HEK293T (cell line): ENCODE data around the gene AOAH.

Experiments
- CTCF ChIA-PET: fragments of 350-600 bp; formaldehyde crosslinking; extraction: SDS; loops from one replicate; lab custom pipeline; 2021; ENCODE audit warnings: antibody characterized with exemption, inconsistent platforms; lab: Yijun Ruan, JAX
- POLR2A ChIA-PET: fragments of 350-600 bp; formaldehyde crosslinking; extraction: SDS; loops from one replicate; lab custom pipeline; 2020; ENCODE audit warnings: antibody characterized with exemption, inconsistent platforms; lab: Yijun Ruan, JAX
- DNase-seq: peaks from one replicate; pipeline ENCODE4 v3.0.0; 2012; ENCODE audit warnings: mixed read lengths; ENCODE audit errors: extremely low spot score
- ARNT ChIP-seq: fragments of 450-650 bp; IDR thresholded peaks from 2 replicates; pipeline ENCODE4 v1.6.1; 2017; ENCODE audit warnings: mild to moderate bottlenecking
- BHLHE40 ChIP-seq: fragments of 450-650 bp; IDR thresholded peaks from 2 replicates; pipeline ENCODE4 v1.6.1; 2016; ENCODE audit warnings: mild to moderate bottlenecking, moderate library complexity, borderline replicate concordance
- CTBP1 ChIP-seq: fragments of 450-650 bp; IDR thresholded peaks from 2 replicates; pipeline ENCODE4 v1.6.1; 2016; ENCODE audit warnings: borderline replicate concordance
- ELF4 ChIP-seq: fragments of 450-650 bp; IDR thresholded peaks from 2 replicates; pipeline ENCODE4 v1.6.1; 2017; ENCODE audit warnings: antibody characterized with exemption
- FOXA1 ChIP-seq: fragments of 450-650 bp; IDR thresholded peaks from 2 replicates; pipeline ENCODE4 v1.6.1; 2016; ENCODE audit warnings: mild to moderate bottlenecking
- FOXK2 ChIP-seq: fragments of 450-650 bp; IDR thresholded peaks from 2 replicates; pipeline ENCODE4 v1.6.1; 2016; ENCODE audit warnings: mild to moderate bottlenecking
- FOXM1 ChIP-seq: fragments of 450-650 bp; IDR thresholded peaks from 2 replicates; pipeline ENCODE4 v1.6.1; 2017; ENCODE audit warnings: mild to moderate bottlenecking, borderline replicate concordance
- HDGF ChIP-seq: fragments of 450-650 bp; IDR thresholded peaks from 2 replicates; pipeline ENCODE4 v1.6.1; 2017; ENCODE audit warnings: antibody characterized with exemption, borderline replicate concordance
- L3MBTL2 ChIP-seq: fragments of 450-650 bp; conservative IDR thresholded peaks from 2 replicates; pipeline ENCODE4 v1.6.1; 2016; ENCODE audit warnings: mild to moderate bottlenecking
- LEF1 ChIP-seq: fragments of 450-650 bp; IDR thresholded peaks from 2 replicates; pipeline ENCODE4 v1.6.1; 2017; ENCODE audit warnings: mild to moderate bottlenecking, borderline replicate concordance
- NFRKB ChIP-seq: fragments of 450-650 bp; IDR thresholded peaks from 2 replicates; pipeline ENCODE4 v1.6.1; 2016; ENCODE audit warnings: mild to moderate bottlenecking, moderate library complexity
- PKNOX1 ChIP-seq: fragments of 450-650 bp; IDR thresholded peaks from 2 replicates; pipeline ENCODE4 v1.6.1; 2016
- SP1 ChIP-seq: fragments of 450-650 bp; IDR thresholded peaks from 2 replicates; pipeline ENCODE4 v1.6.1; 2017
- SUZ12 ChIP-seq: fragments of 450-650 bp; IDR thresholded peaks from 2 replicates; pipeline ENCODE4 v1.6.1; 2016; ENCODE audit warnings: mild to moderate bottlenecking
- TARDBP ChIP-seq: fragments of 450-650 bp; IDR thresholded peaks from 2 replicates; pipeline ENCODE4 v1.6.1; 2016
- ZNF384 ChIP-seq: fragments of 450-650 bp; IDR thresholded peaks from 2 replicates; pipeline ENCODE4 v1.6.1; 2016

AOAH gene

GRCh38 chr7:36478745-36479144 is 245.5 kb downstream of the AOAH start:
- DNase-seq: no peak
- TF ChIP-seq ELF4 (no peak), ZNF384 (no peak), SUZ12 (no peak), TARDBP (no peak), CTBP1 (no peak), BHLHE40 (no peak), L3MBTL2 (no peak), FOXK2 (no peak), ARNT (no peak), LEF1 (no peak), PKNOX1 (no peak), SP1 (no peak), FOXM1 (no peak), HDGF (no peak)
- ChIA-PET POLR2A (no interaction called here), CTCF (no interaction called here)

GRCh38 chr7:36475381-36475780 is 248.9 kb downstream of the AOAH start:
- TF ChIP-seq CTBP1: no peak
- no peak for TF ChIP-seq ARNT
- no peak for TF ChIP-seq BHLHE40
- TF ChIP-seq NFRKB: no peak
- no peak for TF ChIP-seq PKNOX1
- TF ChIP-seq HDGF: no peak
- TF ChIP-seq FOXK2: no peak
- TF ChIP-seq LEF1: no peak
- ChIA-PET CTCF (interaction anchor here (3.7 kb wide), 1 partner anchor 707 kb away, joined by 14 read pairs; no protein-coding TSS in a partner anchor), POLR2A (no interaction called here)
- DNase-seq: no peak

DNA sequence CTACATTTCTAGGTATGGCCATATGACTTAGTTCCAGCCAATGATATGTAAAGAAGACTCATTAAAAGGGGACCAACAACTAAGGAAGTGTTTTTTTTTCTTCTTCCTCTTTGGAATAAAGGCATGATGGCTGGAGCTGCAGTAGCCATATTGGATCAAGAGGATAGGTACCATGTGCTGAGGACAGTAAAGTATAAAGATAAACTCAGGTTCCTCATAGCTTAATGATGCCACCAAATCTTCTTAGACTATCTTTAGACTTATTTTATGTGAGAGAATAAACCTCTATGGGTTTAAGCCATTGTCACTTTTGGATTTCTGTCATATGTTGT is 249.3 kb downstream of the AOAH start:
- DNase-seq: no peak
- POLR2A ChIA-PET: no interaction called here
- CTCF ChIA-PET: interaction anchor here (1.1 to 3.7 kb wide), 2 partner anchors 492 to 707 kb away, joined by 4 to 14 read pairs; no protein-coding TSS in a partner anchor
- no peak for TF ChIP-seq ARNT
- TF ChIP-seq TARDBP: no peak
- TF ChIP-seq SUZ12: no peak
- no peak for TF ChIP-seq FOXA1
- TF ChIP-seq SP1: no peak
- TF ChIP-seq PKNOX1: no peak
- no peak for TF ChIP-seq BHLHE40
- TF ChIP-seq ZNF384: no peak
- no peak for TF ChIP-seq NFRKB
- TF ChIP-seq L3MBTL2: no peak
- no peak for TF ChIP-seq FOXK2
- no peak for TF ChIP-seq LEF1
- TF ChIP-seq CTBP1: no peak
- no peak for TF ChIP-seq FOXM1
- no peak for TF ChIP-seq HDGF
- no peak for TF ChIP-seq ELF4

DNA sequence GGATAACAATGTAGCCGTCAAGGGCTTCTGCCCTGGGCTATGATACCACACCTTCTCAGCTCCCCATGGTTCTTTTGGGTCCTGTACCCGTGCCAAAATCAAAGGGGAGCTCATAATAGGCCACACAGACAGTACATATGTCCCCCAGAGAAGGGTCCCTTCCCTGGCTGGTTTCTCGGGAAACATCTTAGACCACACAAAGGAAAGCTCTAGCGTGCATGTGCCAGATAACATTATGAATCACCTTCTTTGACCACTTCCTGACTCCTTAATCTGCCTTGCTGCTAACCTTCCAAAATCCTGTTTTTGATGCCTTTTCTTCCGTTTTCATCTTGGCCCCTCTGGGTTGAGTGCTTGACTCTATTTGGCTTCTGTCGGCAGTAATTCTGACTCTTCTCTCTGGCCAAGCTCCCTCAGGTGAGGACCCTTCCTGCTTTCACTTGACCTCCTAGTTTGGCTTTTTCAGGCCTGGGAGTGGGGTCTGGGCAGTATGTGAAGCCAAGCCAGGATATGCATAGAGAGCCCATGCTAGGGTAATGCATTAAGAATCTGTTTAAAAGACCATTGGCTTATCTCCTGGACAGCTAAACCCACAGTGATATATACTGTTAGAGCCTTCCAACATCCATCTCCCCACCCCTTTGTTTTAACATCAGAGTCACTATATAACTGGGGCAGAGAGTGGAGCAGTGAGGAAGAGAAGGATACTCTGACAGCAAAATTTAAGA is 249.8 kb downstream of the AOAH start:
- TF ChIP-seq CTBP1: no peak
- TF ChIP-seq BHLHE40: no peak
- TF ChIP-seq LEF1: no peak
- no peak for DNase-seq
- CTCF ChIA-PET: interaction anchor here (0.6 to 3.7 kb wide), 3 partner anchors 493 to 708 kb away, joined by 3 to 14 read pairs (median 4); no protein-coding TSS in a partner anchor
- POLR2A ChIA-PET: no interaction called here

GRCh38 chr7:36473454-36474282 is 250.6 kb downstream of the AOAH start:
- DNase-seq: peak; percentile 59
- TF ChIP-seq BHLHE40 (no peak), FOXK2 (no peak), HDGF (no peak), ARNT (no peak)
- ChIA-PET POLR2A (no interaction called here), CTCF (interaction anchor here (0.6 to 3.7 kb wide), 5 partner anchors 54 to 709 kb away, joined by 3 to 14 read pairs (median 3); no protein-coding TSS in a partner anchor)

DNA sequence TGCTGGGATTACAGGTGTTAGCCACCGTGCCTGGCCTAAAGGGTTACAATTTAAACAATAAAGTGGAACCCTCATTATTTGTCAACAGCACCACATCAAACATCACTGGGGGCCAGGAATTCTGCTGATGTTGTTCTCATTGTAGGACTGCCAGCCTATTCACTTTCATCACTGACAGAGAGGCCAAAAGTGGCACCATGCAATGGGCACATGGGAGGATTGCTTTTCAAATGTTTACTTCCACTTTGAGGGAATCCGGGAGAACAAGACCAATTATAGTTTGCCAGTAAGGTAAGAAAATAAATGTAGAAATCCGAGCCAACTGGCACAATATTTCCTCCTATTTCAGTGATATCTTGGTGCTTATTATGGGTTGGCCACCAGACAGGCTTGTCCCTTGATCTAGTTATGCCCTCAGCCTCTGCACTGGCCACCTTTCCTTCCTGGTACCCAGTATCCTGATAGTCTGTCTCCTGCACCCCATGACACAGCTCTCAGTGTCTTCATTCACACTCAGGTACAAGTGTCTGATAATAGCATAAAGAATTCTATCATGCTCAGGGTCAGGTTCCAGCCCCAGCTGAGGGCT is 252.1 kb downstream of the AOAH start:
- ChIA-PET POLR2A (no interaction called here), CTCF (interaction anchor here (1.9 to 3.7 kb wide), 2 partner anchors 15 to 710 kb away, joined by 4 to 14 read pairs; no protein-coding TSS in a partner anchor)
- TF ChIP-seq BHLHE40 (no peak), HDGF (no peak), ELF4 (no peak), ZNF384 (no peak), LEF1 (no peak), L3MBTL2 (no peak), CTBP1 (no peak), ARNT (no peak), NFRKB (no peak), TARDBP (no peak), PKNOX1 (no peak), FOXM1 (no peak), SP1 (no peak), SUZ12 (no peak), FOXA1 (no peak), FOXK2 (no peak)

More for the DNA sequence above, 252.1 kb downstream of the AOAH start:
- DNase-seq: no peak
